CD1c-positive myeloid dendritic cell (primary cell): Measurements from ENCODE around the gene TBX19.

Experiments
- DNase-seq: peaks from one replicate; pipeline ENCODE4 v3.0.0-alpha.2; 2016; ENCODE audit errors: extremely low spot score

Gene TBX19

GRCh38 chr1:168281603-168282325 lies 1.1 kb downstream of the TBX19 start:
- no peak for DNase-seq

- no peak for DNase-seq
These were observed 4.8 kb downstream of the TBX19 start for GRCh38 chr1:168285521-168285790.

- no peak for DNase-seq
These were observed 5.6 kb downstream of the TBX19 start for GRCh38 chr1:168285971-168286927.

GRCh38 chr1:168287237-168287664 lies 6.6 kb downstream of the TBX19 start:
- peak; percentile 1 for DNase-seq

DNA sequence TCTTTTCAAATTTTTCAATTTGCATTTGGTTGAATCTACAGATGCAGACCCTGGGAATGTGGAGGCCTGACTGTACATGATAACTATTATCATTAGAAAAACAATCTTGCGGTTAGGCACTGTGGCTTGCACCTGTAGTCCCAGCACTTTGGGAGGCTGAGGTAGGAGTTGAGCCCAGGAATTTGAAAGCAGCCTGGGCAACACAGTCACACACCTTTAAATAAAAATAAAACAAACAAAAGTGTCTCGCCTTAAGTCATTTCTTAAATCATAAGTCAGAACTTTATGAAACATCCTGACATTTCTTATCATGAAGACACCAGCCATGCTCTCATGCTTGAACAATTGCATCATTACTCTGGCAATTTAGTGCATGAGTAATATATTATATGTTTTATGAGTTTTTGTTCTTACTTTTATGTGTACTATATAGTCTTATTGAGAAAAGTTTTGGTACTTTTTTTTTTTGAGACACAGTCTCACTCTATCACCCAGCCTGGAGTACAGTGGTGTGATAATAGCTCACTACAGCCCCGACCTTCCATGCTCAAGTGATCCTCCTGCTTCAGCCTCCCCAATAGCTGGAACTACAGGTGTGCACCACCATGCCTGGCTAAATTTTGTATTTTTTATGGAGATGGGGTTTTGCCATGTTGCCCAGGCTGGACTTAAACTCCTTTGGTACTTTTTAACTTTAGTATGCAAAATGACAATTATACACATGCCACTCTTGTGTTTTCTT lies 7.8 kb downstream of the TBX19 start:
- DNase-seq = no peak

DNA sequence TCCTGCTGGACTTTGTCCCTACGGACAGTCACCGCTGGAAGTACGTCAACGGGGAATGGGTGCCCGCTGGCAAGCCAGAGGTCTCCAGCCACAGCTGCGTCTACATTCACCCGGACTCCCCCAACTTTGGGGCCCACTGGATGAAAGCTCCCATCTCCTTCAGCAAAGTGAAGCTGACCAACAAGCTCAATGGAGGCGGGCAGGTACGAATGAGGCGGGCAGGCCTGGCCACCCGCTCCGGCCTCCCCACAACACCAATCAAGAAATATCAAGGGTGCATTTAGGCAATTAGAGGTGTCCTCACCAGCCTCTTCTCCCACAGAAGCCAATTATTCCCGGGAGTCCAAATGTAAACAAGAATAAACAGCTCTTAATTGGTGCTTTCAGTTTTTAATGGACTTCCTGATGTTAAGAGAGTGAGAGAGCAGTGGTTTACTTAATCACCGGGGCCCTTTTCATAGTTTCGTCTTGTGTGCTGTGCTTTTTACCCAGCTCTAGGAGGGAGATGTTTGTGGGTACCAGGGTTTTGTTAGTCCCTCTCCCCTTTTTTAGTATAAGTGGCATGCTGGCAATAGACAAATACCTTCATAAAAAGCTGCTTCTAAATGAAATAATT lies 10.7 kb downstream of the TBX19 start:
- DNase-seq = no peak

DNA sequence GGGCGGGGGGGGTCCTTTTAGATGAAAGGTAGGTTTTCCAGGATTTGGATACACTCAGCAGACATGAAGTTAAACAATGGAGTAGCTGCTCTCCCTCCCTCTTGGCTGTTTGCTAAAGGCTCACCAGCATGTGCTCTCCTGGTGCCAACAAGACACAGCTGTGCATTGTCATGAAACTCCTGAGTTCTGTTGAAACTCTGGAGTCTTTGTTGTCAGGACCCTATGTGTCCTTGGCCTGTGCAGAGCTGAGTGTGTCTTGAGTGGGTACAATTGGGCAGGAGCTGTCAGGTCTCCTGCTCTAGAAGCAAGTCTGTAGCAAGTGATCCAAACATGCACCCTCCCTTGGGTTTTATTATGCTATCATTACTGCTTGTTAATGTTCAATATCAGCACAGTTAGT lies 12.7 kb downstream of the TBX19 start:
- DNase-seq = no peak

DNA sequence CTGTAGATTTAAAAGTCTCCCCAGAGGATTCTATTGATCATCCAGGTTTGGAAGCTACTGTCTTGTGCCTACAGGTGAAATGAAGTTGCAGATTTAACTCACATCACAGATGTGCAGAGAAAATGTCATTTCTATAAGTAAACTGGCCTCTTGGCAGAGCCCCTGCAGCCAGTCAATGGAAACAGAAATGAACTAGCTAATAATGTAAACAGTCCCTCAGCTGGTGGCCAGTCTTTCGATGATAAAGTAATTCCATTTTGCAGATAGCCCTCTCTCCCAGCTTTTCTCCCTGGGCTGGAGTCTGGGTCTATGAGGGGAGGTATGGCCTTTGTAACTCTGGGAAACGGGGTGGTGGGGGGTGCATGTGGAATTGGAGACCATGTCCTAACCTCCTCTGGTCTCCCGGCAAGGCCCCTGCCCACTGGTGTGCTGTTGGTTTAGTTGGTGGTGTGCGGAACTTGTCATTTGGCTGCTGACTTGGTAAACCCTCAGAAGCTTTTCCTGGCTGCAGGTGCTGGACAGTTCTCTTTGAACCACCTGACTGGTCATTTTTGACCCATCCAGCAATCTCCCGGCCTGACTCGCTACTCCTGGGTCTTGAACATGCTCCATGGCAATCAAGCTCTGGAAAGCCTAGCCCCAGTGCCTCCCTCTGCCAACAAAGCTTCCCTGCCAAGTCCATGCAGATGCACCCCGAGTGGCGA lies 14.9 kb downstream of the TBX19 start:
- DNase-seq = no peak

- DNase-seq = no peak
These were observed 16.5 kb downstream of the TBX19 start for GRCh38 chr1:168297019-168297730.

DNA sequence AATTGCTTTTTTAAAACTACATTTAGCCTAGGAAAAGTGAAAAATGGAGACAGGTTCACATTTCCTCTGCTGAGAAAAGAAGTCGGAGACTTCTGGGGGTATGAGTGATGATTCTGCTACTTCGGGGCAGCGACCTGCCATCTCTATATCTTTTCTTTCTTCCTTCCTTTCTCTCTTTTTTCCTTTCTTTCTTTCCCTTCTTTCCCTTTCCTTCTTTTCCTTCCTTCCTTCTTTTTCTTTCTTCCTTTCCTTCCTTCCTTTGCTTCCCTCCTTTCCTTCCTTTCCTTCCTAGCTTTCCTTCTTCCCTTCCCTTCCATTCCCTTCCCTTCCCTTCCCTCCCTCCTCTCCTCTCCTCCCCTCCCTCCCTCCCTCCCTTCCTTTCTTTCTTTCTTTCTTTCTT lies 17.8 kb downstream of the TBX19 start:
- no peak for DNase-seq

GRCh38 chr1:168300626-168301025 lies 19.9 kb downstream of the TBX19 start:
- DNase-seq = no peak

GRCh38 chr1:168301664-168302320 lies 21.1 kb downstream of the TBX19 start:
- no peak for DNase-seq

DNA sequence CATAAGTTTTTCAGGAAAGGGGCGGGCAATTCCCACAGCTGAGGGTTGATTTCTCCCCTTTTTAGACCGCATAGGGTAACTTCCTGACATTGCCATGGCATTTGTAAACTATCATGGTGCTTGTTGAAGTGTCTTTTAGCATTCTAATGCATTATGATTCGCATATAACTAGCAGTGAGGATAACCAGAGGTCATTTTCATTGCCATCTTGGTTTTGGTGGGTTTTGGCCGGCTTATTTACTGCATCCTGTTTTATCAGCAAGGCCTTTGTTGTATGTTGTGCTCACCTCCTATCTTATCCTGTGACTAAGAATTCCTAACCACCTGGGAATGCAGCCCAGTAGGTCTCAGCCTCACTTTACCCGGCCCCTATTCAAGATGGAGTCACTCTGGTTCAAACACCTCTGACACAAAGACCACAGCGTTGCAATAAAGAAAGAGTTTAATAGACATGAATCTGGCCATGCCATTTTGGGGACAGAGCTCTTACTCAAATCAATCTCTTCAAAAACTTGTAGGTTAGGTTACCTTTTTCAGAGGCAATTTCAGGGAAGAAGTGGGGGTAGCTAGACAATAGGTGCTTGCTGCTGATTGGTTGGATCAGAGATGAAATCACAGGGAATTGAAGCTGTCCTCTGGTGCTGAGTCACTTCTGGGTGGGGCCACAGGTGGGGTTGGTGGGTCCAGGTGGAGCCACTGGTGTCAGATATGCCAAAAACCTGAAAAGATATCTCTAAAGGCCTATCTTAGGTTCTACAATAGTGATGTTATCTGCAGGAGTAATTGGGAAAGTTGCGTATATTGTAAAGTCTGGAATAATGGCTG lies 23.3 kb downstream of the TBX19 start:
- no peak for DNase-seq

GRCh38 chr1:168304865-168305264 lies 24.2 kb downstream of the TBX19 start:
- DNase-seq = no peak

- DNase-seq = no peak
These were observed 32.3 kb downstream of the TBX19 start for GRCh38 chr1:168312718-168313604.

DNA sequence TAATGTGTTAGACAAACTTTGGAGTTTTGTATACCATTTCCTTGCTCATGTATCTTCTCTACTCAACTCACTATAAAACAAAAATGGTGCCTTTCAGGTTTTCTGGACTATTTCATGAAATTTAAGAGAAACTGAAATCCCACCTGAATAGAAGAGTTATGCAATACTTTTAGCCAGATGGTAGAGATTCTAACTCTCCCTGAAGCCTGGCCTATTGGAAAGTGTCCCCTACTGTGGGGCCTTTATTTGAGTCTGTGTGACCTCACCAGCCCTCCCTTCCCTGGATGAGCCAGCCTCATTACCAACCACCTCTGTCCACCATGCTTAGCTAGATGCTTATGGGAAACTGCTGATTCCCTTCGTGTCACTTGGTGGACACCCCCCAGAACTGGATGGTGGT lies 35.5 kb downstream of the TBX19 start:
- no peak for DNase-seq

DNA sequence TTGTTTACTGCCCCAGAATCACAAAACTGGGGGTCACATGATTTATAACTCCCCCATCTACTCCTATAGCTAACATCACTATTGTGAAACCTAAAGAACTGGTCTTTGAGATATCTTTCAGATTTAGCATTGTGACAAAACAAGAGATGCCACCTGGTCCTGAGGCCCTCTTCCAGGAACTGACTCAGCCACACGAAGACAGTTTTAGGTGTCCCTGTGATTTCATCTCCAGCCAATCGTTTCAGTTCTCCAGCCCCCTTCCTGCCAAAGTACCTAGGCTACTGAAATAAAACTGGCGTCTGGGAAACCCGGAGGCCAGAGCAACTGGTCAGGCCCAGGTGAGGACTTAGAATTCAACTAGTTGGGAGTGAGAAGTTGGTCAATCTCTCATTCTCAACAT lies 36.6 kb downstream of the TBX19 start:
- no peak for DNase-seq

GRCh38 chr1:168319691-168320090 lies 39.0 kb downstream of the TBX19 start:
- no peak for DNase-seq
